ENCODE data around the gene GAD1. TPM values are rescaled to one million over a fixed set of nuclear protein-coding genes. Genes with fewer than 3 reads are reported as not detected.

GAD1 gene
- polyA plus RNA-seq, 1 of the 3 experiments (the other 2 are of a cell fraction) = 0.20 TPM

DNA sequence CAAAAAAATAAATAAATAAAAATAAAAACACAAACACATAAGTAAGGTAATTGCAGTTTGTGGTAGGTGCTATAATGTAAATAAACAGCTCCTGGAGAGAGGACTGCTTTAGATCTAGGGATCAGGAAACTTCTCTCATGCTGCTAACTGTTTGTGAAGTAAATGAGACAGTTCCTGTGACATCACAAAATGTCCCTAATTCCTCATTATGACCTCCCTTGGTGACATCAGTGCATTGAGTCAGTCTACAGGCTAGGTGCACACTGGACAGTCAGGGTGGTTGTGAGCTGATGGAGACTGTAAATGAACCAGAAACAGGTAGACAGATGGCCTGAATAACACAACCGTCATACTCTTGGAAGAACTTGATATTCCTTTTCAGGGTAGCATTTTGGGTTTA, 33.1 kb upstream of the GAD1 start:
- Histone ChIP-seq H3K79me2 (ENCODE audit: insufficient read depth) (no peaks in the 10 kb centered on the region), H3K27me3 (ENCODE audit: insufficient read depth) (peaks cover 9% of the 10 kb centered on the region; the same call in 1 of the 2 replicates), H3K9me2 (no peaks in the 10 kb centered on the region), H3K4me2 (no peak overlapping the region), H3K9me3 (no peaks in the 10 kb centered on the region), H3K4me1 (ENCODE audit: control insufficient read depth in 1 of 2, insufficient read depth in 2 of 2, low read depth in 1 of 2, low read length in 1 of 2) (no peaks in the 10 kb centered on the region), H3F3A (replicated peaks; ENCODE audit: insufficient read depth) (no peaks in the 10 kb centered on the region), H3K27ac (ENCODE audit: low read depth in 2 of 2, low read length in 1 of 2) (no peak overlapping the region), H4K20me1 (ENCODE audit: insufficient read depth) (no peaks in the 10 kb centered on the region), H3K36me3 (replicated peaks in 1 of 2; ENCODE audit: control insufficient read depth in 1 of 2, insufficient read depth in 2 of 2, low read length in 1 of 2) (no peaks in the 10 kb centered on the region), H3K4me3 (ENCODE audit: low read depth in 2 of 2, low read length in 1 of 2) (no peak overlapping the region), H2AFZ (ENCODE audit: low read depth) (no peak overlapping the region), H3K9ac (no peak overlapping the region)
- TF ChIP-seq YY1 (IDR thresholded peaks at IDR 0.05; ENCODE audit: low read depth) (no peak), CHD2 (IDR thresholded peaks at IDR 0.05; ENCODE audit: low read length, partially characterized antibody) (no peak), FOXM1 (IDR thresholded peaks at IDR 0.05; ENCODE audit: low read depth) (no peak), TCF12 (IDR thresholded peaks at IDR 0.05) (no peak), CTCF (IDR thresholded peaks at IDR 0.05) (no peak), SMC3 (IDR thresholded peaks at IDR 0.05; ENCODE audit: low read depth, low read length) (no peak), MXI1 (IDR thresholded peaks at IDR 0.05; ENCODE audit: low read depth, low read length) (no peak), POLR2AphosphoS5 (IDR thresholded peaks at IDR 0.05; ENCODE audit: low read depth, low read length) (no peak), MEF2A (IDR thresholded peaks at IDR 0.05; ENCODE audit: borderline replicate concordance, low read depth) (no peak)
- TF ChIP-seq, protein P1, sequence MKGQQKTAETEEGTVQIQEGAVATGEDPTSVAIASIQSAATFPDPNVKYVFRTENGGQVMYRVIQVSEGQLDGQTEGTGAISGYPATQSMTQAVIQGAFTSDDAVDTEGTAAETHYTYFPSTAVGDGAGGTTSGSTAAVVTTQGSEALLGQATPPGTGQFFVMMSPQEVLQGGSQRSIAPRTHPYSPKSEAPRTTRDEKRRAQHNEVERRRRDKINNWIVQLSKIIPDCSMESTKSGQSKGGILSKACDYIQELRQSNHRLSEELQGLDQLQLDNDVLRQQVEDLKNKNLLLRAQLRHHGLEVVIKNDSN (IDR thresholded peaks at IDR 0.05; ENCODE audit: borderline replicate concordance, low read depth) = no peak
- CTCF ChIA-PET = interaction anchor here (0.7 to 1.5 kb wide), 3 partner anchors 32 to 89 kb away, joined by 3 to 6 read pairs (median 4); partner anchors contain the start of gene GAD1
- 20% methylated on average over 1 of the region's 1 CpG for WGBS (ENCODE audit: low lambda C conversion rate)
- DNase-seq = no peak
- POLR2A ChIA-PET = no interaction called here

- H2AFZ ChIP-seq (ENCODE audit: low read depth) = no peak overlapping the region
- no peak overlapping the region for H3K9ac ChIP-seq
- ChIA-PET CTCF (no interaction called here), POLR2A (no interaction called here)
- no peaks in the 10 kb centered on the region for H3K79me2 ChIP-seq (ENCODE audit: insufficient read depth)
- no peak overlapping the region for H3K4me3 ChIP-seq (ENCODE audit: low read depth in 2 of 2, low read length in 1 of 2)
- no peaks in the 10 kb centered on the region for H3F3A ChIP-seq (replicated peaks; ENCODE audit: insufficient read depth)
- H3K4me1 ChIP-seq (ENCODE audit: control insufficient read depth in 1 of 2, insufficient read depth in 2 of 2, low read depth in 1 of 2, low read length in 1 of 2) = no peaks in the 10 kb centered on the region
- H3K36me3 ChIP-seq (replicated peaks in 1 of 2; ENCODE audit: control insufficient read depth in 1 of 2, insufficient read depth in 2 of 2, low read length in 1 of 2) = no peaks in the 10 kb centered on the region
- H3K9me3 ChIP-seq = no peaks in the 10 kb centered on the region
- H3K27me3 ChIP-seq (ENCODE audit: insufficient read depth) = peaks cover 7% of the 10 kb centered on the region; the same call in 1 of the 2 replicates
- no peaks in the 10 kb centered on the region for H4K20me1 ChIP-seq (ENCODE audit: insufficient read depth)
- no peak for DNase-seq
- H3K4me2 ChIP-seq = no peak overlapping the region
- H3K27ac ChIP-seq (ENCODE audit: low read depth in 2 of 2, low read length in 1 of 2) = no peak overlapping the region
- no peaks in the 10 kb centered on the region for H3K9me2 ChIP-seq
- TF ChIP-seq, protein P2, sequence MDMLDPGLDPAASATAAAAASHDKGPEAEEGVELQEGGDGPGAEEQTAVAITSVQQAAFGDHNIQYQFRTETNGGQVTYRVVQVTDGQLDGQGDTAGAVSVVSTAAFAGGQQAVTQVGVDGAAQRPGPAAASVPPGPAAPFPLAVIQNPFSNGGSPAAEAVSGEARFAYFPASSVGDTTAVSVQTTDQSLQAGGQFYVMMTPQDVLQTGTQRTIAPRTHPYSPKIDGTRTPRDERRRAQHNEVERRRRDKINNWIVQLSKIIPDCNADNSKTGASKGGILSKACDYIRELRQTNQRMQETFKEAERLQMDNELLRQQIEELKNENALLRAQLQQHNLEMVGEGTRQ (IDR thresholded peaks at IDR 0.05; ENCODE audit: borderline replicate concordance, low read depth, low read length) = no peak
- TF ChIP-seq, protein P3, sequence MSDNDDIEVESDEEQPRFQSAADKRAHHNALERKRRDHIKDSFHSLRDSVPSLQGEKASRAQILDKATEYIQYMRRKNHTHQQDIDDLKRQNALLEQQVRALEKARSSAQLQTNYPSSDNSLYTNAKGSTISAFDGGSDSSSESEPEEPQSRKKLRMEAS (IDR thresholded peaks at IDR 0.05; ENCODE audit: low read depth) = no peak
- no peak for TF ChIP-seq RXRA (IDR thresholded peaks at IDR 0.05; ENCODE audit: borderline replicate concordance, low read depth)
- TF ChIP-seq SMC3 (IDR thresholded peaks at IDR 0.05; ENCODE audit: low read depth, low read length) = no peak
- TF ChIP-seq, protein P4, sequence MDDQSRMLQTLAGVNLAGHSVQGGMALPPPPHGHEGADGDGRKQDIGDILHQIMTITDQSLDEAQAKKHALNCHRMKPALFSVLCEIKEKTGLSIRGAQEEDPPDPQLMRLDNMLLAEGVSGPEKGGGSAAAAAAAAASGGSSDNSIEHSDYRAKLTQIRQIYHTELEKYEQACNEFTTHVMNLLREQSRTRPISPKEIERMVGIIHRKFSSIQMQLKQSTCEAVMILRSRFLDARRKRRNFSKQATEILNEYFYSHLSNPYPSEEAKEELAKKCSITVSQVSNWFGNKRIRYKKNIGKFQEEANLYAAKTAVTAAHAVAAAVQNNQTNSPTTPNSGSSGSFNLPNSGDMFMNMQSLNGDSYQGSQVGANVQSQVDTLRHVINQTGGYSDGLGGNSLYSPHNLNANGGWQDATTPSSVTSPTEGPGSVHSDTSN (IDR thresholded peaks at IDR 0.05) = no peak
- no peak for TF ChIP-seq NFIC (IDR thresholded peaks at IDR 0.05; ENCODE audit: borderline replicate concordance)
- TF ChIP-seq CTCF (IDR thresholded peaks at IDR 0.05) = no peak
- no peak for TF ChIP-seq FOXJ3 (CRISPR knock-in tag; IDR thresholded peaks at IDR 0.05)
- no peak for TF ChIP-seq MEF2A (IDR thresholded peaks at IDR 0.05; ENCODE audit: borderline replicate concordance, low read depth)
- no peak for TF ChIP-seq GABPA (IDR thresholded peaks at IDR 0.05; ENCODE audit: low read depth)
- TF ChIP-seq RCOR1 (IDR thresholded peaks at IDR 0.05; ENCODE audit: low read length) = no peak
- TF ChIP-seq MXI1 (IDR thresholded peaks at IDR 0.05; ENCODE audit: low read depth, low read length) = no peak
- TF ChIP-seq FOXM1 (IDR thresholded peaks at IDR 0.05; ENCODE audit: low read depth) = no peak
- no peak for TF ChIP-seq FOSL2 (IDR thresholded peaks at IDR 0.05; ENCODE audit: borderline replicate concordance, low read depth)
- TF ChIP-seq TAF1 (IDR thresholded peaks at IDR 0.05; ENCODE audit: borderline replicate concordance, low read depth, low read length) = no peak
- no peak for TF ChIP-seq EP300 (IDR thresholded peaks at IDR 0.05; ENCODE audit: borderline replicate concordance in 1 of 2, low read depth in 1 of 2, low read length in 1 of 2)
These were observed 17.7 kb upstream of the GAD1 start for GRCh38 chr2:170798996-170799395.

Data from SK-N-SH (cell line).